H1 (cell line): ENCODE data around the gene MGST1. TPM values are rescaled to one million over a fixed set of nuclear protein-coding genes. Genes with fewer than 3 reads are reported as not detected.

Source experiments
- SIN3A ChIP-seq, 2 experiments: IDR thresholded peaks in 1 of 2; conservative IDR thresholded peaks in 1 of 2; 2 replicates each; pipeline ENCODE4 v1.6.1; 2011 to 2012; ENCODE audit warnings: low read length in 2 of 2, improper control_type of control experiment in 1 of 2, low read depth in 1 of 2, mild to moderate bottlenecking in 1 of 2
- polyA plus RNA-seq, 7 experiments: library from polyadenylated mRNA; depleted of rRNA in 3 of 7; stranded (reverse) in 5 of 7; unstranded in 2 of 7; fragments of >200 nt in 5 of 7; fragments of 200-250 nt in 2 of 7; gene quantifications; 1 replicate in 5 of 7; 2 replicates in 1 of 7; 4 replicates in 1 of 7; pipeline versions ENCODE4 v1.2.1 to v1.2.3, GENCODE V29; 2011 to 2013; ENCODE audit warnings: missing spikeins in 2 of 7, mixed read lengths in 2 of 7
- total RNA-seq: library from RNA; stranded (reverse); fragmentation: NEBNext Ultra II Directional; extraction: Animal tissue kit (Norgen Biotek cat#: 25700); gene quantifications from 2 replicates; pipeline ENCODE4 v1.2.1, GENCODE V29; 2021

The MGST1 gene
- total and polyA plus RNA-seq, 2 of the 8 experiments (the other 6 are each of a cell fraction or from before 2014, with no cell fraction given), result 442 to 478 TPM

GRCh38 chr12:16344269-16344668 lies 3.2 kb upstream of the MGST1 start (continued):
- TF ChIP-seq SIN3A (conservative IDR thresholded peaks at IDR 0.05 in 1 of 2, IDR thresholded peaks at IDR 0.05 in 1 of 2; ENCODE audit: low read depth in 1 of 2, low read length in 2 of 2), result no peak
